Measurements from ENCODE around the gene CRTC3.
"Not testable (repeated sequence)": the region's sequence is repeated elsewhere in the genome, so short reads cannot be mapped to it uniquely, and the experiment has no call there.

The CRTC3 gene

DNA sequence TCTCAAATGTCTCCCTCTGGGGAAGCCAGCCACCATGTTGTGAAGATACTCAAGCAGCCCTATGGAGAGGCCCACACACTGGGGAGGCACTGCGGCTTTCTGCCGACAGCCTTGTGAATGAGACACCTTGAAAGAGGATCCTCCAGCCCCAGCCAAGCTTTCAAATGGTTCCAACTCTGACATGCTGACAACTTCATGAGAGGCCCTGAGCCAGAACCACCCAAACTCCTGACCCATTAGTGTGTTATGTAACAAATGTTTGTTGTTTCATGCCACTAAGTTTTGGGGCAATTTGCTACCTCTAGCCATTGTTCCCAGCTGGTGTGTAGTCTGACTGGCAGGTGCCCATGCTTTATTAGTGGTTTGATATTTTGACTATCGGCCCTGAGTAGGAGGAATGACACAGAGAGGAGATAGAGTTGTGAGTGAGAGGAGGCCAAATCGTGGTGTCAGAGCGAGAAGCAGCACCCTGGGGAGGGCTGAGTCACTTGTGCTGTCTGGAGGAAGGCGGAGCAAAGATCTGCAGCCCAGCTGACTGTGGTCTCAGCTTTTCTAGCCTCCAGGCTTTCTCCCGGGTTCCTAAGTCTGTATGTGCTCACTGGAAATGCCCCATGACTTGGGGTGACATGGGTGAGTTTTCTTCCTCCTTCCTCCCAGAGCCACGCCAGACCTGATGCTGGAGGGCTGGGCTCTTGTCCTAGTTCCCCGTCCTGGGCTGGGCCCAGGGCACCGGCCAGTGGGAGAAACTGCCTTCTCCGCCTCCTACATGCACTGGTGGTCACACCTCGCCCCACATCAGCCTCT, 130.7 kb downstream of the CRTC3 start:
- Histone ChIP-seq H3K4me3 (ENCODE audit: low read length, poor library complexity, severe bottlenecking) (peak overlapping the region; percentile 80), H3K79me2 (ENCODE audit: insufficient read depth, low read length) (peaks cover 47% of the 10 kb centered on the region), H3K4me2 (ENCODE audit: low read depth, low read length, poor library complexity, severe bottlenecking) (peak overlapping the region; percentile 88), H3K4me1 (ENCODE audit: insufficient read depth, low read length, poor library complexity, severe bottlenecking) (peaks cover 76% of the 10 kb centered on the region), H2AFZ (ENCODE audit: low read length) (no peak overlapping the region), H3F3A (ENCODE audit: low read depth) (peaks cover 10% of the 10 kb centered on the region; the same call in 1 of the 2 replicates), H4K20me1 (ENCODE audit: insufficient read depth, low read length, poor library complexity, severe bottlenecking) (no peaks in the 10 kb centered on the region), H3K36me3 (ENCODE audit: insufficient read depth, low read length) (no peaks in the 10 kb centered on the region), H3K9me3 (ENCODE audit: insufficient read depth, low read depth, low read length) (no peaks in the 10 kb centered on the region), H3K9me2 (replicated peaks; ENCODE audit: low read depth, low read length) (no peaks in the 10 kb centered on the region), H3K27me3 (ENCODE audit: insufficient read depth, low read length, poor library complexity, severe bottlenecking) (no peaks in the 10 kb centered on the region), H3K9ac (ENCODE audit: low read depth, low read length, poor library complexity, severe bottlenecking) (peak overlapping the region; percentile 98)
- TF ChIP-seq EZH2phosphoT487 (IDR thresholded peaks at IDR 0.05; ENCODE audit: borderline replicate concordance): no peak
- TF ChIP-seq, protein P1, sequence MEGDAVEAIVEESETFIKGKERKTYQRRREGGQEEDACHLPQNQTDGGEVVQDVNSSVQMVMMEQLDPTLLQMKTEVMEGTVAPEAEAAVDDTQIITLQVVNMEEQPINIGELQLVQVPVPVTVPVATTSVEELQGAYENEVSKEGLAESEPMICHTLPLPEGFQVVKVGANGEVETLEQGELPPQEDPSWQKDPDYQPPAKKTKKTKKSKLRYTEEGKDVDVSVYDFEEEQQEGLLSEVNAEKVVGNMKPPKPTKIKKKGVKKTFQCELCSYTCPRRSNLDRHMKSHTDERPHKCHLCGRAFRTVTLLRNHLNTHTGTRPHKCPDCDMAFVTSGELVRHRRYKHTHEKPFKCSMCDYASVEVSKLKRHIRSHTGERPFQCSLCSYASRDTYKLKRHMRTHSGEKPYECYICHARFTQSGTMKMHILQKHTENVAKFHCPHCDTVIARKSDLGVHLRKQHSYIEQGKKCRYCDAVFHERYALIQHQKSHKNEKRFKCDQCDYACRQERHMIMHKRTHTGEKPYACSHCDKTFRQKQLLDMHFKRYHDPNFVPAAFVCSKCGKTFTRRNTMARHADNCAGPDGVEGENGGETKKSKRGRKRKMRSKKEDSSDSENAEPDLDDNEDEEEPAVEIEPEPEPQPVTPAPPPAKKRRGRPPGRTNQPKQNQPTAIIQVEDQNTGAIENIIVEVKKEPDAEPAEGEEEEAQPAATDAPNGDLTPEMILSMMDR (conservative IDR thresholded peaks at IDR 0.05; ENCODE audit: low read length): no peak

DNA sequence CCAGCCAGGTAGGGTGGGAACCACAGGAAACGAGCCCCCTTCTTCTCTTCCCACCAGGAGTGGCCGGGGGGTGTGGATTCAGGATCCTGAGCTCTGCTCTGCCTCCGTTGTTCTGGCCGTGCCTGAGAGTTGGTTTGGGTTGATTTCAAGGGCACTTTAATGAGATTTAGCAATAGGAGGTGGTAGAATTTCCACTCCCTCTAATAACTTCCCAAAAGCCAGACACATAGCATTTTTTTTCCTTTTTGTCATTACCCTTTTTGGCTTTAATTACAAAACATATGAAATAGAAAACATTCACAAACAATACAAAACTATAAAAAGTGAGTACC, 131.2 kb downstream of the CRTC3 start:
- H3K4me3 ChIP-seq (ENCODE audit: low read length, poor library complexity, severe bottlenecking): peak overlapping the region; percentile 80
- peak overlapping the region; percentile 98 for H3K9ac ChIP-seq (ENCODE audit: low read depth, low read length, poor library complexity, severe bottlenecking)
- not testable (repeated sequence) for H3K36me3 ChIP-seq (ENCODE audit: insufficient read depth, low read length); H3K9me2 ChIP-seq (replicated peaks; ENCODE audit: low read depth, low read length); H3K9me3 ChIP-seq (ENCODE audit: insufficient read depth, low read depth, low read length); H3K27me3 ChIP-seq (ENCODE audit: insufficient read depth, low read length, poor library complexity, severe bottlenecking); H4K20me1 ChIP-seq (ENCODE audit: insufficient read depth, low read length, poor library complexity, severe bottlenecking); H2AFZ ChIP-seq (ENCODE audit: low read length)
- peaks cover 47% of the 10 kb centered on the region for H3K79me2 ChIP-seq (ENCODE audit: insufficient read depth, low read length)
- peaks cover 73% of the 10 kb centered on the region for H3K4me1 ChIP-seq (ENCODE audit: insufficient read depth, low read length, poor library complexity, severe bottlenecking)
- H3K4me2 ChIP-seq (ENCODE audit: low read depth, low read length, poor library complexity, severe bottlenecking): peak overlapping the region; percentile 88
- peaks cover 12% of the 10 kb centered on the region; the same call in 1 of the 2 replicates for H3F3A ChIP-seq (ENCODE audit: low read depth)

DNA sequence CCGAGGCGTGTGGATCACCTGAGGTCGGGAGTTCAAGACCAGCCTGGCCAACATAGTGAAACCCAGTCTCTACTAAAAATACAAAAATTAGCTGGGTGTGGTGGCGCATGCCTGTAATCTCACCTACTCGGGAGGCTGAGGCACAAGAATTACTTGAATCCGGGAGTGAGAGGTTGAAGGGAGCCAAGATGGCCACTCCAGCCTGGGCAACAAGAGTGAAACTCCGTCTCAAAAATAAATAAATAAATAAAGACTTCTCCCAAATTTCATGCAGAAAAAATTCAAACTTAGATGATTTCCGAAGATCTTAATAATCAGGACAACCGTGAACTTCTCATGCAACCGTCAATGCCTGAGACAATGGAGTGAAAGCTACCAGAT, 134.3 kb downstream of the CRTC3 start:
- peaks cover 71% of the 10 kb centered on the region for H3K4me1 ChIP-seq (ENCODE audit: insufficient read depth, low read length, poor library complexity, severe bottlenecking)
- peak overlapping the region; percentile 95 for H3K9ac ChIP-seq (ENCODE audit: low read depth, low read length, poor library complexity, severe bottlenecking)
- not testable (repeated sequence) for H3K27me3 ChIP-seq (ENCODE audit: insufficient read depth, low read length, poor library complexity, severe bottlenecking); H3K9me3 ChIP-seq (ENCODE audit: insufficient read depth, low read depth, low read length); H3K9me2 ChIP-seq (replicated peaks; ENCODE audit: low read depth, low read length); H3K36me3 ChIP-seq (ENCODE audit: insufficient read depth, low read length); H2AFZ ChIP-seq (ENCODE audit: low read length); H4K20me1 ChIP-seq (ENCODE audit: insufficient read depth, low read length, poor library complexity, severe bottlenecking)
- H3K4me3 ChIP-seq (ENCODE audit: low read length, poor library complexity, severe bottlenecking): peak overlapping the region; percentile 91
- H3K4me2 ChIP-seq (ENCODE audit: low read depth, low read length, poor library complexity, severe bottlenecking): peak overlapping the region; percentile 88
- H3F3A ChIP-seq (ENCODE audit: low read depth): peaks cover 13% of the 10 kb centered on the region; the same call in 1 of the 2 replicates
- H3K79me2 ChIP-seq (ENCODE audit: insufficient read depth, low read length): peaks cover 55% of the 10 kb centered on the region

DNA sequence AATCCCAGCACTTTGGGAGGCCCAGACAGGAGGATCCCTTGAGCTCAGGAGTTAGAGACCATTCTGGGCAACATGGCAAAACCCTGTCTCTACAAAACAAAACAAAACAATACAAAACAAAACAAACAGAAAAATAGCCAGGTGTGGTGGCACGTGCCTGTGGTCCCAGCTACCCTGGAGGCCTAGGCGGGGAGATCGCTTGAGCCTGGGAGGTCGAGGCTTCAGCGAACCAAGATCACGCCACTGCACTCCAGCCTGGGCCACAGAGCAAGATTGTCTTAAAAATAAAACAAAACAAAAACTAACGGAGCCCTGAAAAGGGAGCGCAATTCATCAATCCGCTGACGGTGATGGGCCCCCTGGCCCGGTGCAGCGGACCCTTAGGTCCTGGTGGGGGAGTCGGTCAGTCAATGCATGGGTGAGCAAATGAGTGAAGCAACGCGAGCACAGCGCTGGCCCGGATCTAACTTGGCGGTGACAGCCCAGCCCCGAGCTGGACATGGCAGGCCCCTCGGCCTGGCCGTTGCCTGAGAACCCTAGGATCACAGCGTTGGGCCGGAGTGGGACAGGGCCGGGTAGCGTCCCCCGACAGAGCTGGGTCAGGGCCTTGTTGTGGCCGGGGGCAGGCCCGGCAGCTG, 135.0 kb downstream of the CRTC3 start:
- no peaks in the 10 kb centered on the region for H3K9me3 ChIP-seq (ENCODE audit: insufficient read depth, low read depth, low read length)
- H3K9ac ChIP-seq (ENCODE audit: low read depth, low read length, poor library complexity, severe bottlenecking): peak overlapping the region; percentile 95
- H4K20me1 ChIP-seq (ENCODE audit: insufficient read depth, low read length, poor library complexity, severe bottlenecking): no peaks in the 10 kb centered on the region
- peaks cover 13% of the 10 kb centered on the region; the same call in 1 of the 2 replicates for H3F3A ChIP-seq (ENCODE audit: low read depth)
- TF ChIP-seq, protein P1 (conservative IDR thresholded peaks at IDR 0.05; ENCODE audit: low read length): no peak; the same call in 1 of the 2 replicates
- TF ChIP-seq EZH2phosphoT487 (IDR thresholded peaks at IDR 0.05; ENCODE audit: borderline replicate concordance): no peak
- peak overlapping the region; percentile 88 for H3K4me2 ChIP-seq (ENCODE audit: low read depth, low read length, poor library complexity, severe bottlenecking)
- no peaks in the 10 kb centered on the region for H3K27me3 ChIP-seq (ENCODE audit: insufficient read depth, low read length, poor library complexity, severe bottlenecking)
- peaks cover 64% of the 10 kb centered on the region for H3K4me1 ChIP-seq (ENCODE audit: insufficient read depth, low read length, poor library complexity, severe bottlenecking)
- peak overlapping the region; percentile 91 for H3K4me3 ChIP-seq (ENCODE audit: low read length, poor library complexity, severe bottlenecking)
- H2AFZ ChIP-seq (ENCODE audit: low read length): no peak overlapping the region
- H3K79me2 ChIP-seq (ENCODE audit: insufficient read depth, low read length): peaks cover 49% of the 10 kb centered on the region
- H3K9me2 ChIP-seq (replicated peaks; ENCODE audit: low read depth, low read length): no peaks in the 10 kb centered on the region
- H3K36me3 ChIP-seq (ENCODE audit: insufficient read depth, low read length): no peaks in the 10 kb centered on the region
